Adipocyte (in vitro differentiated cells): ENCODE data around the gene DCTN4.

Source experiments
- DNase-seq: peaks from one replicate; pipeline ENCODE4 v3.0.0-alpha.2; 2015; ENCODE audit warnings: low read depth
- H3K27me3 ChIP-seq: replicated peaks from 2 replicates; pipeline ENCODE4 v1.7.0; 2013; ENCODE audit warnings: mild to moderate bottlenecking, low read length, moderate library complexity; ENCODE audit not compliant: control insufficient read depth, insufficient read depth
- H3K36me3 ChIP-seq: 2 replicates; pipeline ENCODE4 v1.7.0; 2013; ENCODE audit warnings: low read length, mild to moderate bottlenecking, moderate library complexity; ENCODE audit not compliant: control insufficient read depth, insufficient read depth, severe bottlenecking
- H3K4me1 ChIP-seq: 2 replicates; pipeline ENCODE4 v1.7.0; 2013; ENCODE audit warnings: mild to moderate bottlenecking, low read length, moderate library complexity; ENCODE audit not compliant: control insufficient read depth, insufficient read depth
- H3K4me3 ChIP-seq: 2 replicates; pipeline ENCODE4 v1.7.0; 2013; ENCODE audit warnings: mild to moderate bottlenecking, low read length, moderate library complexity
- H3K9ac ChIP-seq: 2 replicates; pipeline ENCODE4 v1.7.0; 2013; ENCODE audit warnings: mild to moderate bottlenecking, low read length, moderate library complexity
- H3K9me3 ChIP-seq: 2 replicates; pipeline ENCODE4 v1.7.0; 2013; ENCODE audit warnings: mild to moderate bottlenecking, low read length, moderate library complexity; ENCODE audit not compliant: control insufficient read depth

The DCTN4 gene

DNA sequence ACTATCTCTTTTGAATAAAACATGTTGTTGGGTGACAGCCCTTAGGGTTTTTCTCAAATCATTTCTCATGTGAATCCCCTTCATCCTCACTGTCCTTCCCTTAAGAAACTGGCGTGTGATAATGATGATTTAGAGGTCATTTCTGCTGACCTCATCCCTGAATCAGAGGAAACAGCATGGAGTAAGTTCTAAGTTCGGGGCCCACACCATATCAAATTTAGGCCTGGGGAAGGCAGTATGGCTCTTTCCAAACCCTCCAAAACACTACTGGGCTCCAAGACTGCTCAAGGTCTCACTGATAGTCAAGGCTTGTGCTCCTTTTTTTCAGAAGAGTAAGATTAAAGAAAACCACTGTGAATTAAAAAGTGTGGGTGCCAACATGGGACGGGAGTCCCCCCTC is 18.9 kb upstream of the DCTN4 start:
- peaks cover 6% of the 10 kb centered on the region for H3K36me3 ChIP-seq
- peak overlapping the region; percentile 99 for H3K9ac ChIP-seq
- no peaks in the 10 kb centered on the region for H3K27me3 ChIP-seq
- no peak for DNase-seq
- H3K4me3 ChIP-seq = peak overlapping the region; percentile 92
- peaks cover 49% of the 10 kb centered on the region for H3K4me1 ChIP-seq
- H3K9me3 ChIP-seq = no peaks in the 10 kb centered on the region

DNA sequence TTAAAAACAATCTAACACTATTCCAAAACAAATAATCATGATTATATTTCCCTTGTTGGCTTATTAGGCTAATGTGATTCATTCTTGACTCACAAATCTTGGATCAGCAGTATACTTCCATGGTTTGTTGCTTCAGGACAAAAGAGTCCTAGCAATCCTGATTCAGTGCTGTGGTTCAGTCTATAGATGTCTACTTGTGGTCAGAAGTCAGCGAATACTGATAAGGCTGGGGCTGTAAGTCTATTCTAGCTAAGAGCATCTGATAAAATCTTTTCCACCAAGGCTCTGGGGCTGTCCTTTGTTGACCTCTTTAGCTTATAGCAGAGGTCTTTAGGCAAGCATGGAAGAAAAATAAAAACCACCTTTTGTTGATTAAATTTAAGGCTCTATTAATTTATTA is 15.3 kb upstream of the DCTN4 start:
- Histone ChIP-seq H3K4me1 (peaks cover 26% of the 10 kb centered on the region), H3K4me3 (no peak overlapping the region), H3K9ac (peak overlapping the region; percentile 1), H3K36me3 (no peaks in the 10 kb centered on the region), H3K27me3 (no peaks in the 10 kb centered on the region), H3K9me3 (no peaks in the 10 kb centered on the region)
- no peak for DNase-seq

DNA sequence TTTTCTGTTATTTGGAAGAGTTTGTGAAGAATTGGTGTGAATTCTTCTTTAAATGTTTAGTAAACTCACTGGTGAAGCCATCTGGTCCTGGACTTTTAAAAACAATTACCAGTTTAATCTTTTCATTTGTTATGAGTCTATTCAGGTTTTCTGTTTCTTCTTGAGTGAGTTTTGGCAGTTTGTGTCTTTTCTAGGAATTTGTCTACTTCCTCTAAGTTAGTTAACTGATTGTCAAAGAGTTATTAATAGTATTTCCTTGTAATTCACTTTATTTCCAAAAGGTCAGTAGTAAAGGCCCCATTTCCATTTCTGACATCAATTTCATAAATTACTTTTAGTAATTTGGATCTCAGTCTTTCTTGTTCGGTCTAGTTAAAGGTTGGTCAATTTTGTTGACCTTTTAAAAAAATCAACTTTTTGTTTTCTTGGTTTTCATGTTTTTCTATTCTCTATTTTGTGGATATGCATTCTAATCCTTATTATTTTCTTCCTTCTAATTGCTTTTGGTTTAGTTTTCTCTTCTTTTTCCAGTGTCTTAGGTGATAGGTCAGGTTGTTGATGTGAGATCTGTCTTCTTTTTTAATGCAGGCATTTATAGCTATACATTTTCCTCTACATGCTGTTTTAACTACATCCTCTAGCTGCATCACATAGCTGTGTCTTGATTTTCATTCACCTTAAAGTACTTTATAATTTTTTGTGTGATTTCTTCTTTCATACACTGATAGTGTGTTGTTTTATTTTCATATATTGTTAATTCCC is 12.4 kb upstream of the DCTN4 start:
- H3K9ac ChIP-seq = no peak overlapping the region
- no peaks in the 10 kb centered on the region for H3K36me3 ChIP-seq
- H3K9me3 ChIP-seq = no peaks in the 10 kb centered on the region
- H3K4me3 ChIP-seq = no peak overlapping the region
- H3K27me3 ChIP-seq = no peaks in the 10 kb centered on the region
- no peak for DNase-seq
- H3K4me1 ChIP-seq = peaks cover 12% of the 10 kb centered on the region

DNA sequence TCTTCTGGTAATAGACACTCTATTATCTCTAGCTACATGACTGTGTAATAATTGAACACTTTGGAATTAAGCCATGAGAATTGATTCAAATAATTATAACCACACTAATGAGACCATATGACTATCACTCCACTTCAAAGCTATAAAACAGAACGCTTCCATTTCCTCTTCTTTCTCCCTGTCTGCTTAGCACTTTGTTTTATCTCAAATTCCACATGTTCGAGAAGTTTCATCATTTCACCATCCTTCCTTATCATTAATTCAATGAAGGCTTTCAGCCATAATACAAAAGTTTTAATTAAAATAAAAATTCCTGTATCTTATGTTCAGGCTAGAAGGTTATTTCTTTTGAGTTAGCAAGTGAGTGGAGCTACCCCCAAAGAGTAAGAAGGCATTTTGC is 7.4 kb upstream of the DCTN4 start:
- Histone ChIP-seq H3K27me3 (no peaks in the 10 kb centered on the region), H3K9ac (no peak overlapping the region), H3K9me3 (no peaks in the 10 kb centered on the region), H3K4me3 (no peak overlapping the region), H3K4me1 (peaks cover 29% of the 10 kb centered on the region), H3K36me3 (no peaks in the 10 kb centered on the region)
- no peak for DNase-seq

DNA sequence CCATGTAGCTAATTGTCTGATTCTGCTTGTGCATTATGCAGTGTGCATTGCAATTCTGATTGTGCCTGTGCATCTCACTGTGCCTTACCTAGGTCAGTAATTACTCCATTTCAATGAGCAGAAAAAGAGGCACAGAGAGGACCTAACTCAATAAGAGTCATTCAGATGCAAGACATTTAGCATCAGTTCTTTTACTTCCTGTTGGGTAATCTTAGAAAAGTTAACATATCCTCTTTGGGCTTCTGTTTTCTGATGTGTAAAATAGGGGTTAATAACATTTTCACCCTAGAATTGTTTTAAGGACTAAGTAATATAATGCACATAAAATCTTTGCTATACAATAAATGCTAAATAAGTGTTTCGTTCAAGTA is 7.0 kb upstream of the DCTN4 start:
- no peaks in the 10 kb centered on the region for H3K9me3 ChIP-seq
- peaks cover 29% of the 10 kb centered on the region for H3K4me1 ChIP-seq
- no peaks in the 10 kb centered on the region for H3K36me3 ChIP-seq
- no peaks in the 10 kb centered on the region for H3K27me3 ChIP-seq
- H3K9ac ChIP-seq = no peak overlapping the region
- no peak overlapping the region for H3K4me3 ChIP-seq
- no peak for DNase-seq

DNA sequence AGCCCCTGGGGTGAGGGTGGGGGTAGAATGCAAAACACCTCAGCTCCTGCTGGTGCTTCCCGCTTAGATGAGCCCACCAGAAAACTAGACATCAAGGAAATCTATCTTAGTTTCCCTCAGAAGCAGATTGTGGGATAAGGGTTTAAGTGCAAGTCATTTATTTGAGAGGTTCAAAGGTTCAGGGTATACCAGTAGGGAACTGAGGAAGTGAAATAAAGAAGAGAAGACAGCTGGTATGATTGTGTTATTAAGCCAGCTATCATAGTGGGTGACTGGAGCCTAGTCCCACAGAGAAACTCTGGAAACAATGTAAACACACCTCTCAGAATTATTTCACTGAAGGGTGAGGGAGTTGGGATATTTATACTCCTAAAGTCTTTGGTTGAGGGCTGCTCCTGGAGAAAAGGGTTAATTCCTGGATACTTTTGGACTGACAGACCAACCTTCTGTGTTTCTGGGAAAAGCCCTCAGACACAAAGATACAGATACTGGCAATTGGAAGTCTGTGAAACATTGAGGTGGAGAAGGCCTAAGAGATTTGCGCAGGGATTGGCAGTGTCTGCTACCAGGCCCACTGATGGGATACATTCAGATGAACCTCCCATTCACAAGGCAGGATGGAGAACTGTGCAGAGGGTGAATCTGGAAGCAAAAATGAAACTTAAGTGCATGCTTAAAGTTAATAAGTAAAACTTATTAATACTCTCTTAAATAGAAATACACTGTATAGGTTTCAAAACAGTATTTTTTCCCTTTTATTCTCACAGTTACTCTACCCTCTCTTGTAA is 6.4 kb upstream of the DCTN4 start:
- Histone ChIP-seq H3K4me1 (peaks cover 29% of the 10 kb centered on the region), H3K9ac (no peak overlapping the region), H3K27me3 (no peaks in the 10 kb centered on the region), H3K9me3 (no peaks in the 10 kb centered on the region), H3K4me3 (no peak overlapping the region), H3K36me3 (no peaks in the 10 kb centered on the region)
- no peak for DNase-seq

DNA sequence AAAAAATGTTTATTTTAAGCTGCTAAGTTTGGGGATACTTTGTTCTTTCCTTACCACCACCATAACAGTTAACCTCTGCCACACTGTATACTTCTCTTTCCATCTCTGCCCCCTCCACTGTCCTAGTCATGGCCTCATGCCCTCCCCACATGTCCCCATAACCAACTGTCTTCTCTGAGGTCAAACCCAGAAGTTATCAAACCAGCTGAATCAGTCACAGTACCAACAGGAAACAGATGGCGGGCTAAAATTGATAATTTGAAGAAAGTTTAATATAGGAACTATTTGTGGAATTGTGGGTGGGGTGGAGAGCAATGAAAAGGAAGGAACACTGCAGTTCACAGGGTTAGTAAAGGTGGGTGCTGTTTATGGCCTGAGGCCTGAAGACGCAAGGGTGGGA is 5.7 kb upstream of the DCTN4 start:
- Histone ChIP-seq H3K4me3 (no peak overlapping the region), H3K9ac (no peak overlapping the region), H3K27me3 (no peaks in the 10 kb centered on the region), H3K4me1 (peaks cover 32% of the 10 kb centered on the region), H3K9me3 (no peaks in the 10 kb centered on the region), H3K36me3 (no peaks in the 10 kb centered on the region)
- DNase-seq = no peak

DNA sequence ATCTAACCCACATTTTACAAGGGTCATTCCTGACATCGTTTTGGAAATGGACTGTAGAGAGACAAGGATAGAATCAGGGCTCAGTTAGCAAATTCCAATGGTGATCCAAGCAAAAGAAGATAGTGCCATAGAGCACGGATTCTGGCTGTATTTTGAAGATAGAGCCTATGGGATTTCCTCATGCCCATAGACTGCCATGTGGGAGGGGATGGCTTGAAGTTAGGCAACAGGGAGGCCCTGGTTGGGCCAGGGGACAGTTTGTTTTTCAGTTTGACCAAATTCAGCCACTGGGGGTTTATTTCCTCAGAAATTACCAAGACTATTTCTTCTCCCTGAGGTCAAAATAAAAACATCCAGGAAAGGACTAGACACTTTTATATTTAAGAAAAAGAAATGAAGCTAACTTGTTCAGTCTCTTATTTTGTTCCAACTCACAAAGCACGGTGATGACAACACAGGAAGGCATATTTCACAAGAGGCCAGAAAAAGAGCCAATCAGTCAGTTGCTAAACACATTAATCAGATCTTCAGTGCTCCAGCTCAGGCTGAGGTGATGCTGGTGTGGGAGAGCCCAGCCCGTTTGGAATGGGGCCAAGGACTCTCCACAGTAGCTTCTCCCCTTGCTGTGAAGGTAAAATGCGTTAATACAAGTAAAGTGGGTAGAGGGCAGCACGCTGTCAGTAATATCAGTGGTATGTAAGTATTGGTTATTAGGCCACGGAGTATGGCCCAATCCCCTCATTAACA is 4.4 kb upstream of the DCTN4 start:
- H3K27me3 ChIP-seq = no peaks in the 10 kb centered on the region
- no peaks in the 10 kb centered on the region for H3K9me3 ChIP-seq
- DNase-seq = peak; percentile 72
- H3K36me3 ChIP-seq = no peaks in the 10 kb centered on the region
- peaks cover 38% of the 10 kb centered on the region for H3K4me1 ChIP-seq
- H3K9ac ChIP-seq = peak overlapping the region; percentile 73
- H3K4me3 ChIP-seq = peak overlapping the region; percentile 51

DNA sequence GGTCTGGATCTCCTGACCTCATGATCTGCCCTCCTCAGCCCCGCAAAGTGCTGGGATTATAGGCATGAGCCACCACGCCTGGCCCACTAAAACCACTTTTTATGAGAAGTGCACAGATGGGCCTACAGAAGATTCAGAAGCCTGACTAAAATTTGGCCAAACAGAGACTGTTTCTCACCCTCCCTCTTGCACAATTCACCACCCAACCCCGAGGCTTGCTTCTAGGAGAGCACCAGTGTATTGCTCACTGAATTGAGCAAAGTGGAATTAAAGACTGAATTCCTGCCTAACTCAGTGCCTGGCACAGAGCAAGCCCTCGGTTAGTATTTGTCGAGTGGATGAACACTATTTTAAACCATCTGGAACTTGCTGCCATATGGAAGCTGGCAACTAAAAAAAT is 3.4 kb upstream of the DCTN4 start:
- peaks cover 44% of the 10 kb centered on the region for H3K4me1 ChIP-seq
- H3K9ac ChIP-seq = peak overlapping the region; percentile 73
- H3K4me3 ChIP-seq = no peak overlapping the region
- no peaks in the 10 kb centered on the region for H3K9me3 ChIP-seq
- no peak for DNase-seq
- no peaks in the 10 kb centered on the region for H3K36me3 ChIP-seq
- no peaks in the 10 kb centered on the region for H3K27me3 ChIP-seq

DNA sequence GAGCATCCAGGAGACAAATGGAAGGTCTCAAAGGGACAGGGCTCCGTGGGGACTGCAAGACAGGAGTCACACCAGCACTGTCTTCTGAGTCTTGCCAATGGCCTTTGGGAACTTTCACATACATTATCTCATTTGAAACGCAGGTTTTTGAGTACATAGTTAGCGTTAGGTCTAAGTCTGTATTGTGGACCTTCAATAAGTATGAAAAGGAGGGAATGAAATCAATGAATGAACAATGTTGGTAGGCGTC is 442 bp upstream of the DCTN4 start:
- H3K4me1 ChIP-seq = peaks cover 43% of the 10 kb centered on the region
- peak overlapping the region; percentile 87 for H3K4me3 ChIP-seq
- DNase-seq = no peak
- no peaks in the 10 kb centered on the region for H3K9me3 ChIP-seq
- peaks cover 22% of the 10 kb centered on the region for H3K36me3 ChIP-seq
- H3K9ac ChIP-seq = peak overlapping the region; percentile 93
- H3K27me3 ChIP-seq = no peaks in the 10 kb centered on the region

DNA sequence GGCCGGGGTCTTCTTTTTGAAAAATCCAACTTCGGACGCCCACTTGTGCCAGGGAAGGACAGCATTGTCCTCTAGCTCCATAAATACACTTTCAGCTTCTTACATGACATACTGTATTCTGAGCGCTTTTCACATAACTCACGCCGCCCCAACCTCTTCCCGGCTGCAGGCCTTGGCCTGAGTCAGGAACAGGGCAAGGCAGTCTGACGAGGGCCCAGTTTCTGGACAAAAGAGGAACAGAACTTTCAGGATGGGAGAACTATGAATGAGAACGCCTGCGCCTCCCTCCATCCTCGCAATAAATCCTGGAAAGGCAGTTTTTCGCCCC is 650 bp downstream of the DCTN4 start:
- no peaks in the 10 kb centered on the region for H3K9me3 ChIP-seq
- H3K27me3 ChIP-seq = no peaks in the 10 kb centered on the region
- H3K9ac ChIP-seq = peak overlapping the region; percentile 93
- DNase-seq = no peak
- H3K4me1 ChIP-seq = peaks cover 38% of the 10 kb centered on the region
- peaks cover 33% of the 10 kb centered on the region for H3K36me3 ChIP-seq
- H3K4me3 ChIP-seq = peak overlapping the region; percentile 87
